Epithelial cell of prostate (primary cell): ENCODE results near the gene FBXL17.

Experiments used
- DNase-seq: peaks from one replicate; pipeline ENCODE4 v3.0.0-alpha.2; 2011; ENCODE audit warnings: low read depth, low spot score
- H3K27ac ChIP-seq: fragments of 450-650 bp; 2 replicates; pipeline ENCODE4 v1.5.1; 2017; ENCODE audit warnings: mild to moderate bottlenecking

Gene FBXL17

DNA sequence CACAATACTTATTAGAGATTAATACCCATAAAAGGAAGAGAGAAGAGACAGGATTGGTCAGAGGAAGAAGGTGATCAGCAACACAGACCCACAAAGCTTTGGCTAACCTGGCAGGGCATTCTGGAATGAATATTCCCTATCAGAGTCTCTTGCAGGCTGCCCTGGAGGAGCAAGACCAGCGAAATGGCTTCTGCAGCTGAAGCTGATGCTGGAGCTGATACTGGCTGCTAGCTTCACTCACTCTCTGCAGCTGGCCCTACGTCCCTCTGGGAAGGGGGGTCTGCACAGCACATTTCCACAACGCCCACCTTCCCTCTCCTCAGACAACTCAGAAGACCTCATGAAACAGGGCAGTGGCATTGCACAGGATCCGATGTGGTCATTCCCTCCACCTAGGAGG, 541.3 kb downstream of the FBXL17 start:
- DNase-seq = no peak
- H3K27ac ChIP-seq = no peak overlapping the region

DNA sequence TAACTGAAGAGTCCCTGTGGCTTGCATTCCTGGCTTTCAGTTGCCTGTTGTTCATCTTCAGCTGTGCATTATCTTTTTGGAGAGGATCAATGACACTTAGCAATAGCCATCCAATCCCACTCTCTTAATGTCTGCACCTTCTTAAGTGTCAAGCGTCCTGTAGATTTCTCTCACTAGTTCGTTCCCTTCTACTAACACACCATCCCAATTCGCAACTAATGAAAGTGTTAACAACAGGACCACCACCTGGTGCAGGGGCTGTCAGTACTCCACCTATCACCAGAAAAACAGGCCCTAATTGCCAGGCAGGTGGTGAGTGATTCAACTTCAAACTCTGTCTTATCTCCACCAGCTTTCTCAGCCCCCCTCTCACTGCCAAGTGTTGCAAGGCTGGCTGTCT, 541.7 kb downstream of the FBXL17 start:
- H3K27ac ChIP-seq = no peak overlapping the region
- DNase-seq = no peak

DNA sequence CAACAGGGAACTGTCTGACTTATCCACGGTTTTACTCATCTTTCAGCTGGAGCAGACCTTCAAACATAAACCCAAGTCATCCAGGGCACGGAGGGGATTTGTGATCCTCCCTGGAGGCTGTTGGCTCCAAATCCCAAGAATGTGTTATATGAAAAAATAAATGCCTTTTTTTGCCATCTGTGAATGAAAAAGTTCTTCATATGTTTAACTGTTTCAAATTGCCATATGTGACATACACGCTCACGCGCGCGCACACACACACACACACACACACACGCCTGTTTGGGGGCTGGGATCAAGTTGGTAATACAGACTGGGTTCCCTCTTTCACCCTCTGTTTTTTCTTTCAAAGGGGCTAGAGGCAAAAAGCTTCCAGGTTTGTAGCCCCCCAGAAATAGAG, 546.8 kb downstream of the FBXL17 start:
- H3K27ac ChIP-seq = no peak overlapping the region
- no peak for DNase-seq

DNA sequence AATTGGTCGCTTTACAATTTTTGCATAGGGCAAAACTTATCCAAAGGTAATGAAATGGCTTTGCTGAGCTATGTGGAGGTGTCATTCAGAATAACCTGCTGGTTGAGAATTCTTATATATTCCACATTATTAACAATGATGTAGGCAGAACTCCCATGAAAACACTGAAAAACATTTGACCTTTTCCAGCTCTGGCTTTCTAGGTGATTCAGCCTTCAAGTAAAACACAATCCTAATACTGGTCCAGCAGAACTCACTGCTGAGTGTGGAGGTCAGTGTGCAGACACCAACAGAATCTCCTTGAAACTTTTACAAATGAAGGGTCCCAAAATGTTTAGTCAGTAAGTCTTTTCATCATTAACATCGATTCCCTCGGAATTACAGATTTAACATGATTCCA, 549.2 kb downstream of the FBXL17 start:
- DNase-seq = no peak
- no peak overlapping the region for H3K27ac ChIP-seq

DNA sequence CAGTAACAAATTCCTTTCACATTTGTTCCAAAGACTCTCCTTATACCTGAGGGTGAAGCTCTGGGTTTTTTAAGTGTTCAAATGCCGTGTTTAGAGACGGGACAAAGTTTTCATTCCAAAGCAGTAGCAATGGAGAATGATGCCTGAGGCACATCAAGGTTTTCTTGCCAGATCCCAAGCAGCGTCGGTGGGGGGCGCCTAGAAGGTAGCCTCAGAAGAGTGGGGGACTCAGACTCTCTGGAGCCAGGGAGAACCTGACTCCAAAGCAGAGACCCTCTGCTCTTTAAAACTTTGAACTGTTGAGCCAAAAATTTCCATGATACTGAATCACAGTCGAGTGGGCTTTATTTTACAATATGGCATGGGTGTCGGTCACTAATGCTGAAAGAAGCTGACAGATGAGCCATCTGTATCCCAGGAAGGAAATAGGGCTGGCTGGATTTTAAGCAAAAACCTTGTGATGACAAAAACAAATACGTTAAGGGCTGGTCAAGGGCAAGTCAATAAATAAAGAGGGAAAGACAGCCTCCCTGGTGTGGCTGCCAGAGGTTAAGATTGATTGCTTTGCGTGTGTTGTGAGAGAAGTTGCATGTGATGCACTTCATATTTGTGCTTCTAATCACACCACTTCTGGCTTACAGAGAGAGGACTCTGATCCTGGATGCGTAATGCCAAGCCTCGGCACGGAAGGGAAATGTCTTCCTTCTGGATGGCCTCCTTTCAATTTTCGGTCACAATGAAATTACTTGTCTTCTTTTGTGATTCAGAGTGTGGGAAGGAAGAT, 550.1 kb downstream of the FBXL17 start:
- no peak overlapping the region for H3K27ac ChIP-seq
- DNase-seq = no peak

DNA sequence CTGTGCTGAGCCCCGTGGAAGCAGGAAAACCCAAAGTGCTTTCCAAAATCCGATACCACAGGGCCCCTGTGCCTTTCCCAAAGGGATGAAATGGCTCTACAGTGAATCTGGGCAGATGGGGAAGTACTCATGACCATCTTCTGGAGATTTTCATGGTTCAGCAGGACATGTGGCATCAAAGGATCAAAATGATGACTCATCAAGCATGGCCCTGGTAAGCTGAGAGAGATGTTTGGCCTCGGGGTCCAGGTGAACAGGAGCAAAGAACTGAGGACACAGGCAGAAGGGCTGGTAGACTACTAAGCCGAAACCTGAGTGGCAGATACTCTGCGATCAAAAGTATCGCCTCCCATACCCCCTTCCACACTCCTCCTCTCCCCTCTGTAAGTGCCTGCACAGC, 551.1 kb downstream of the FBXL17 start:
- no peak for DNase-seq
- H3K27ac ChIP-seq = no peak overlapping the region

DNA sequence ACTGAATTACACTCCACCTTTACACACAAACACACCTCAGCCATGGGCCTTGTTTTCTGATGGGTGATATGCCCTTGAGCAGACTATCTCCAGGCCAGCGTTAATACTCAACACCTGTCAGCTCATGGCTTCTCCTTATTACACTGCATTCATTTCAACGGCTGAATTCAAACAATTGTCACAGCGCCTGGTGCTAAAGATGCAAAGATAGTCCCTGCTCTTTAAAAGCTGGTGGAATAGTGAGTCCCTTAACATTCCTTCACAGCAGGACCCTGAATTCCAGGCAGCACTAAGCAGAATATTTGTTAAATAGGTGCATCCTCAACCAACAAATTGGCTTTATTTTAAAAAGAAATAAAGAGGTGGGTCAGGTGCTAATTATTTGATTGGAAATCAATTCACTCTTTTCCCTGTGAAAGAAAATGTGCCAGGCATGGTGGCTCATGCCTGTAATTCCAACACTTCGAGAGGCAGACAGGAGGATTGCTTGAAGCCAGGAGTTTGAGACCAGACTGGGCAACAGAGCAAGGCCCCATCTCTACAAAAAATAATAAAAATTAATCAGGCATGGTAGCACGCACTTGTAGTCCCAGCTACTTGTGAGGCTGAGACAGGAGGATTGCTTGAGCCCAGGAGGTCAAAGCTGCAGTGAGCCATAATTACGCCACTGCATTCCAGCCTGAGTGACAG, 555.4 kb downstream of the FBXL17 start:
- no peak overlapping the region for H3K27ac ChIP-seq
- no peak for DNase-seq

DNA sequence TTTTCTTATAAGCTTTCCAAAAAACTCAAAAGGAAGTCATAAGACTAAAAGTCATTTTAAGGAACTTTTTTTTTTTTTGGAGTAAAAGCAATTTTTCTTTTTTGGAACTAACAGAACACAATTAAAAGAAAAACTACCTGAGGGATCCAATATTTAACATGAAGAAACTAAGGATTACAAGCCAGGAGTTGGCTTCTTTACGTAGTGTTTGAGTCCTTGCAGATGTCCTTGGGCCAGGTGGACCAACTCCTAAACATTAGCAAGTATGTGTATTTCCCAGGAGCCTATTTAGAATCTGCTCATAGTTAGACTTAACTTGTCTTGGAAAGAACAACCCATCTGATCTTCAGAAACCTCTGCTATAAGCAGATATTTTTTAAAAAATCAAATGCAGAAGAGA, 557.1 kb downstream of the FBXL17 start:
- no peak overlapping the region for H3K27ac ChIP-seq
- DNase-seq = no peak

DNA sequence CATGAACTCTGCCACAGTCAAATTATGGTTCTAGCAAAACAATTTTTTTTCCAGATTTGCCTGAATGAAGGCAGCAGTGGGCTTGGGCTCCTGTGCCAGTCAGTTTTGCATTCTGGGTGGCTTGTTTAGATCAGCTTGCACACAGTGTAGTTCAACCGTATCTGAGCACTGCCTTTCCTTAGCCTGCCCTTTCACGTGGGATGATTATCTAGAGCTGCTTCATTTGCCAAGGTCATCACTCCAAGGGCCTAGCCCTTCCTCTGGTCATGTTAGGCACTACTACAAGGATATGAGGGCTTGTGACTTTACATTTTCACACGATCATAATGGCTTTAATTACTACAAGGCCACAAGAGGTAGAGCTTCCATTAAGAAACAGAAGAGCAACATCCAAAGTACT, 560.6 kb downstream of the FBXL17 start:
- no peak overlapping the region for H3K27ac ChIP-seq
- DNase-seq = no peak

DNA sequence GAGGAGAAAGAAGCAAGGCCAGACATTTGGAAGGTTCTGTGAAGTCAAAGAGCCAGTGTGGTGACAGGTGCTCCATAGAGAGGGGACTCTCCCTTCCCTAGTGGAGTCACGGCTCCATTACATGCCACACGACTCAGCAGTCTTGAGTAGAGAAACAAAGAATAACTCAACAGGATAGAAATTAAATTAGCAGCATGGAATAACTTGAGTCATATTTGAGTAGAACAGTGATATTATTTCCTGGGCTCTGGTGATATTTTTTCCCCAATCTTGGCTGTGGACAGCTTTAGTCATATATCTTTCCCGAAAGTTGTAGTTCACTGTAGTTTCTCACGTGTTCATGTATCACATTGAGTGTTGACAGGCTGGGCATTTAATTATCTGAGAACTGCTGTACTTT, 561.5 kb downstream of the FBXL17 start:
- DNase-seq = no peak
- no peak overlapping the region for H3K27ac ChIP-seq

DNA sequence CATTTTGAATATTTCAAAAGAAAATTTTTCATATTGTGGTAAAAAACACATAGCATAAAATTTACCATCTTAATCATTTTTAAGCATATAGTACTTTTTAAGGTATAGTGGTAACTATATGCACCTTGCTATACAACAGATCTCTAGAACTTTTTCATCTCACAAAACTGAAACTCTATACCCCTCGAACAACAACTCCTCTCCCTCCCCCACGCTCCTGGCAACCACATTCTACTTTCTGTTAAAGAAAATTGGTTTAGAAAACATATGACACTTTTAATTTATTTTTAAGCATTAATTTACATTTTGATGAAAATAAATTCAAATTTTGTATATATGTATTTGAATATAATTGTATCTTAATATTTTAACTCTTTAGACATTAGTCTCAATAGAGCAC, 563.9 kb downstream of the FBXL17 start:
- H3K27ac ChIP-seq = no peak overlapping the region
- no peak for DNase-seq

DNA sequence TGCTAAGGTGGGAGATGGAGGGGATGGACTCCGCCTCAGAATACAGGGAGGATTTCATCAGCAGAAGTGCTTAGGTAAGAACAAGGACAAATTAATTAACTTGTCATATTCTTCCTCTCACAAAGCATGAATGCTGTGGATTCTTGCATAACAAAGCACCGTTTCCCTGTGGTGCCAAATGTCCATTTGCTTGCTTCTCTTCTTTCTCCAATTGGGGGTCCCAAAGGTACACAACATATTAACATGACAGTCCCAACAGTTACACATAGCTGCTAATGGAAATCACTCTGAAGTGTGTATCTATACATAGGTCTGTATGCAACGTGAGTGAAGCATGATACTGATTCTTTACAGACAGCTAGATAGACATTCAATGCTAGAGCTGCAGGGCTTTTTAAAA, 564.5 kb downstream of the FBXL17 start:
- no peak overlapping the region for H3K27ac ChIP-seq
- no peak for DNase-seq

DNA sequence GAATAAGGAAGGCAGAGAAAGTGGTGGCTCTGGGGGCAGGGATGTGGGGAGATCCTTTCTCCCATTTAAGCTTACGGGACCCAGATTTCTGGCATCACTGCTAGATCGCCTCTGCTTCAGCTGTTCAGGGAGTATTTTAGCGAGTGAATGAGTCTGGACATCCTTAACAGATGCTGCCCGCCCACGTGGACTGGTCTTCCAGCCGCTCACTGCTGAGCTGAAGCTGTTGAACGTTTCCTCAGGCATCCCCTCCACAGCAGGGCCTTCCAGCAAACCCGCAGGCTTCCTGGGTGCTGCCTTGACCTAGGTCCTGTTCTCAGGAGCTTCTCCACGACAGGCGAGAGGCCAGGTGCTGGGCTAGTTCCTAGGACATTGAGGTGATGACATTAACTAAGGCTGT, 566.8 kb downstream of the FBXL17 start:
- DNase-seq = no peak
- no peak overlapping the region for H3K27ac ChIP-seq

DNA sequence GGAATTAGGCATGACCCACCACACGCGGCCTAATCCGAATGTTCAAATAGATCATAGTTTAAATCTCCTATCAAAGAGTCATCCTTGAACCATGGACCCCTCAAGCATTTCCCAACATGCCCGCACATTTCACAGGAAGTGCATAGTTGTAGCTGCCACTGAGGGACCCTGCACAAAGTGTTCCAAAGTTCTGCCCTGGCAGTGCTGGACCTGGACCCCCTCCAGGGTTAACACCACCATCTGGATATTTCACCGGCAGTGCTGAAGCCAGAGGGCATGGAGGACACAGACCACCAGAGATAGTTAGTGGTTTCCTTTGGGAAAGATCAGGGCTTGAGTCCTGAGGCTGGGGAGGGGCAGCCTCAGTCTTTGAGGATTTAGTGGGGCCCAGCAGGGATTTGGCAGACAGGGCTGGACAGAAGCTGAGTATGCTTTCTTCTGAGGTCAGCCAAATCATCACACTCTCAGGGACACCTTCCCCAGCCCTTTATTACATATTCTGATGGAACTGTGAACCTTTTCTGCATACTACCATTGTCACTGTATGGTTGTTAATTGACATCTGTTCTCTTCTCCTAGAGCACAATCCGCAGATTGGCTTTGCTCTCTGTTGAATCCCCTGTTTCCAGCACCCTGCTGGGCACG, 567.6 kb downstream of the FBXL17 start:
- DNase-seq = no peak
- H3K27ac ChIP-seq = no peak overlapping the region

DNA sequence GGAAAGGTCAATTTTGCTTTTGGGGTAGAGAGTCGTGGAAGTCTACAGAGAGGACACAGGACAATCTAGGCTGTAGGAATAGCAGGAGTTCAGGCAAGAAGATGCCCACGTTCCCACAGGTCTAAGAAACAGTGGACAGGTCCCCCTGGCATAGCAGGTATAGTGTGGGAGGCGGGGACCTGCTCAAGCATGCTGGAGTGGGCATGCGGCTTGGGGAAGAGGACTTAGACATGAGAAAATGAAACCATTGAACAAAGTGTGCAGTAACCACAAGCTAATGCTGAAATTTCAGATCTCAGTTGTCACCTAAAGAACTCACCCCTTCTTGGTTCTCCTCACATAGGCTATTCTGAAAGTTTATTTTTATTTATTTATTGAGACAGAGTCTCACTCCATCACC, 568.3 kb downstream of the FBXL17 start:
- no peak for DNase-seq
- no peak overlapping the region for H3K27ac ChIP-seq

DNA sequence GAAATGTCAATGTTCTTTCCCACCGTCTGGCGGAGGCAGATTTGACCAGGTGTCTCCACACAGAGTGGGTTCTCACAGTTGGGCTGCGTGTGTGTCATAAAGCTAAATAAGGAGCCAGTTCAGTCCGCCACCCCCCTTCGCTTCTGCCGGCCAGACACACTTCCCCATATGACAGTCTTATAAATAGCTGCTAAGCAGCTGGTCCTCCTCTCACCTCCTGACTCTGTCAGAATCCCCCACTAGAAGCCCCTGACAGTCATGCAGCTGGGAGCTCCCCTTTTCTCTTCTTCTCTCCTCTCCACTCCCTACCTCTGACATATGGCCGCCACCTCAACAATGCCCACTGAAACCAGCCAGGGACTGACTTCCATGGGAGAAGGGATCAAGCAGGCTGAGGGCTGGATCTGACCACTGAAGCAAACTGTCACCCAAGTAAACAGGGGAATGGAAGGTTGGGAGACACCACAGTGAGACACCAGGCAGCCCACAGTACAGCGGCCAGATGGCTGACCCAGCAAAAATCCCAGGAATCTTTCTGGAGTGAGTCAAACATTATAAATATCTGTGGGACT, 569.2 kb downstream of the FBXL17 start:
- H3K27ac ChIP-seq = no peak overlapping the region
- DNase-seq = no peak

DNA sequence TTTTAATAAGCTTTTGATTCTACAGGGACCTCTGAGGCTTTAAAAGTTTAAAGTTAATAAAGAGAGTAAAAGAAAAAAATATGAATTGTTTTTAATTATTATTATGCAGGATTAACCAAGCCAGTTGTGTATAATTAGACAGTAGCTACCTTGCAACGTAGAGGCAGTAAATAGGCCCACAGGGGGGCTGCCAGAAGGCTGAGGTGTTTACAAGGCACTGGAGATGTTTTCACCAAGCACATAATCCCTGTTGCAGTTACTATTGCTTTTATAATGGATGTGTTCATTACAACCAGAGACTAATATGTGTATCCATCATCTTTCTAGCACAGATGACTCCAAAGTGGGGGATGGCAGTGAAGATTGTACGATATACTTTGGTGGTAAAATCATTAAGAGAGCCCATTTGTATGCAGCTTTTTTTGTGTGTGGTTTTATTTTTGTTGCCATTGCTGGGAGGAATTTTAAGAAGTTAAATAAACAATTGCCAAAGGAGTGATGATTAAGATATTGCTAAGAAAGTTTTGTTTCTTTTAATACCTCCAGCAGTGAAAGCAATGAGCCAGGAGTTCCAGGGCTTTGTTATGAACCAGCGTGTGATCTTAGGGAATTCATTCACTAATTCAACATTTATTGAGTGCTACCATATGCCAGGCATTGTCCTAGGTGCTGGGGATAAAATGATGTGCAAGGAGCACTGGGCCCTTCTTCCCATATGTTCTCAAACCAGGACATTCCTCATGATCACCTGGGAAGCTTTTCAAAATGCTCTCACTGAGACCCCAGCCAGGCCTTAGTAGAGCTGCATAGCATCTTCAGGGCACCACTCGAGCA, 572.5 kb downstream of the FBXL17 start:
- DNase-seq = no peak
- no peak overlapping the region for H3K27ac ChIP-seq
